ENCODE results near the gene DGKZ.

Gene DGKZ

DNA sequence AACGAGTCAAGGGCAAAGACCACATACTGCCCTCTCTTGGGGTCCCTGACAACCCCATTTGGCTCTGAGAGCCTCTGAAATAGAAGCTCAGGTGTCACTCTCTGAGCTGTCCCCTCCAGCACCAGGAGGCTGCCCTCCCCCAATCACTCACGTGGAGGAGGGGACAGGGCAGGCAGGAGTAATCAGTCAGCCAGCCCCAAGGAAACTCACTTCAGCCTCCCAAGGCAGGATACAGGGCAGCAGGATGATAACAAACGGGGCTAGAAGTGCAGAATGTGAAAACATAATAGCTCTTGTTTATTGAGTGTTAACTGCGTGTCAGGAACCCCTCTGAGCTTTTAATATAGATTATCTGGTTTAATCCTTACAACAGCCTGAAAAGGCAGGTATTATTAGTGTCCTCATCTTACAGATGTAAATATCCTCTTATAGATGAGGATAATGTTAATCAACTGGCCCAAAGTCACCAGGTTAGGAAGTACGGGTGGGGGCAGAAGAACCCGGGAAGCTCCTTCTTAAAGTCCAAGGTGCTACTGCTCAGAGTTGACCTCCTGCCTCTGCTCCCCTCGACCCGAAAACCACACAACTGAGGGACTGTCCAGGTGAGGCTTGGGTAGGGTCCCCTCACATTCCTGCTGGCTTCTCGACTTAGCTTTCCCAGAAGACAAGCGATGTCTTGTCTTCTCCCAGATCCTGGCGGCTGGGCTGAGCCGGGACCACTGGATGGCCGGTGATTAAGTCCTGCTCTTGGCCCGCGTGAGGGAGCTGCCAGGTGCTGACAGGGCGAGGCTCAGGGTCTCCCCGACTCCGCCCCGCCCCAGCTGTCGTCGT, 41.6 kb downstream of the DGKZ start:
- no peak overlapping the region for H3K4me3 ChIP-seq (replicated peaks; ENCODE audit: low read depth, low read length)
- no peak for DNase-seq (ENCODE audit: low read depth)
- TF ChIP-seq CTCF (IDR thresholded peaks at IDR 0.05; ENCODE audit: low read length, missing control alignments), result no peak

GRCh38 chr11:46389450-46390330, 42.4 kb downstream of the DGKZ start:
- peak; percentile 64 for DNase-seq (ENCODE audit: low read depth)
- peak overlapping the region; percentile 57 for H3K4me3 ChIP-seq (replicated peaks; ENCODE audit: low read depth, low read length)
- peak; percentile 61 for TF ChIP-seq CTCF (IDR thresholded peaks at IDR 0.05; ENCODE audit: low read length, missing control alignments)

GRCh38 chr11:46390331-46391171, 43.3 kb downstream of the DGKZ start:
- no peak for TF ChIP-seq CTCF (IDR thresholded peaks at IDR 0.05; ENCODE audit: low read length, missing control alignments)
- DNase-seq (ENCODE audit: low read depth), result no peak
- H3K4me3 ChIP-seq (replicated peaks; ENCODE audit: low read depth, low read length), result no peak overlapping the region

DNA sequence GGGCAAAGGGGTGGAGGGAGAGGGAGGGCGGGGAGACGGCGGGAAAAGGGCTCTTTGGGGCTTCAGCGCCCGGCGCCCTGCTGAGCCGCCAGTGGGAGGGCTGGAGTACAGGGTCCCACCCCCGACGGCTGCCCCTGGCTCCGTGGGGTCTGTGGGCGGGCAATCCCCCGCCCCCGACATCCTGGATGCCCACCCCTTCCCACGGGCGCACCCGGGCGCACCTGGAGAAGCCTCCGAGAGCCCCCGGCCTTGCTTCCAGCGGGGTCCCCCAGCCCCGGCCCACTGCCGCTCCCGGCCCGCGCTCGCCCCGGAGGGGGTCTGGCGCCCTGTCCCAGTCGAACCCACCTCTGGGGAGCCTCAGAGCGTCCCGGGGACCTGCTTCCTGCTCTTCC, 43.9 kb downstream of the DGKZ start:
- DNase-seq (ENCODE audit: low read depth), result no peak
- peak overlapping the region; percentile 22 for H3K4me3 ChIP-seq (replicated peaks; ENCODE audit: low read depth, low read length)
- TF ChIP-seq CTCF (IDR thresholded peaks at IDR 0.05; ENCODE audit: low read length, missing control alignments), result no peak

GRCh38 chr11:46391578-46392420, 44.5 kb downstream of the DGKZ start, which contains the start of gene CHRM4:
Gene CHRM4 (minus strand): TSS chr11:46391776. CDS start chr11:46386557, 5,219 bp downstream.
- DNase-seq (ENCODE audit: low read depth), result peak; percentile 34
- H3K4me3 ChIP-seq (replicated peaks; ENCODE audit: low read depth, low read length), result peak within 1 kb of the TSS; percentile 40
- TF ChIP-seq CTCF (IDR thresholded peaks at IDR 0.05; ENCODE audit: low read length, missing control alignments), result peak; percentile 20

All from fibroblast of pulmonary artery (primary cell).